ENCODE results near the gene GRB2.

GRB2 gene

GRCh38 chr17:75341784-75342486, 63.5 kb downstream of the GRB2 start:
- no peaks in the 10 kb centered on the region for H3K9me2 ChIP-seq (replicated peaks; ENCODE audit: insufficient read depth, low read length)
- H4K20me1 ChIP-seq (ENCODE audit: low read depth, low read length): no peaks in the 10 kb centered on the region
- H3K27ac ChIP-seq (ENCODE audit: low read depth, low read length): peak overlapping the region; percentile 99
- TF ChIP-seq CTCF (IDR thresholded peaks at IDR 0.05; ENCODE audit: insufficient read depth, low read length, poor library complexity, severe bottlenecking) (no peak), EZH2phosphoT487 (conservative IDR thresholded peaks at IDR 0.05; ENCODE audit: low read length) (no peak)
- peaks cover 85% of the 10 kb centered on the region for H3K79me2 ChIP-seq (ENCODE audit: insufficient read depth, low read length)
- H2AFZ ChIP-seq (ENCODE audit: low read depth, low read length, severe bottlenecking): no peak overlapping the region
- no peaks in the 10 kb centered on the region for H3K36me3 ChIP-seq (ENCODE audit: low read length)
- no peaks in the 10 kb centered on the region for H3K27me3 ChIP-seq (ENCODE audit: low read length)
- H3K4me3 ChIP-seq (ENCODE audit: insufficient read depth, low read length, poor library complexity, severe bottlenecking): no peak overlapping the region
- H3K4me2 ChIP-seq (ENCODE audit: low read depth, low read length, poor library complexity, severe bottlenecking): peak overlapping the region; percentile 13
- H3K9ac ChIP-seq (ENCODE audit: low read length): no peak overlapping the region
- no peaks in the 10 kb centered on the region for H3K9me3 ChIP-seq (ENCODE audit: insufficient read depth, low read length)
- peaks cover 75% of the 10 kb centered on the region for H3F3A ChIP-seq (ENCODE audit: insufficient read depth)

- Histone ChIP-seq H3K4me2 (ENCODE audit: low read depth, low read length, poor library complexity, severe bottlenecking) (no peak overlapping the region), H3F3A (ENCODE audit: insufficient read depth) (peaks cover 75% of the 10 kb centered on the region), H3K9me3 (ENCODE audit: insufficient read depth, low read length) (no peaks in the 10 kb centered on the region), H3K27ac (ENCODE audit: low read depth, low read length) (peak overlapping the region; percentile 31), H3K9me2 (replicated peaks; ENCODE audit: insufficient read depth, low read length) (no peaks in the 10 kb centered on the region), H3K79me2 (ENCODE audit: insufficient read depth, low read length) (peaks cover 91% of the 10 kb centered on the region), H4K20me1 (ENCODE audit: low read depth, low read length) (no peaks in the 10 kb centered on the region), H3K36me3 (ENCODE audit: low read length) (no peaks in the 10 kb centered on the region), H3K27me3 (ENCODE audit: low read length) (no peaks in the 10 kb centered on the region), H3K4me3 (ENCODE audit: insufficient read depth, low read length, poor library complexity, severe bottlenecking) (no peak overlapping the region), H3K9ac (ENCODE audit: low read length) (no peak overlapping the region), H2AFZ (ENCODE audit: low read depth, low read length, severe bottlenecking) (no peak overlapping the region)
- TF ChIP-seq EZH2phosphoT487 (conservative IDR thresholded peaks at IDR 0.05; ENCODE audit: low read length): no peak
- TF ChIP-seq CTCF (IDR thresholded peaks at IDR 0.05; ENCODE audit: insufficient read depth, low read length, poor library complexity, severe bottlenecking): no peak
Observed at GRCh38 chr17:75340631-75341030, 64.8 kb downstream of the GRB2 start.

- peaks cover 71% of the 10 kb centered on the region for H3F3A ChIP-seq (ENCODE audit: insufficient read depth)
- peak overlapping the region; percentile 31 for H3K27ac ChIP-seq (ENCODE audit: low read depth, low read length)
- no peak for TF ChIP-seq CTCF (IDR thresholded peaks at IDR 0.05; ENCODE audit: insufficient read depth, low read length, poor library complexity, severe bottlenecking)
- no peak for TF ChIP-seq EZH2phosphoT487 (conservative IDR thresholded peaks at IDR 0.05; ENCODE audit: low read length)
- no peak overlapping the region for H2AFZ ChIP-seq (ENCODE audit: low read depth, low read length, severe bottlenecking)
- H3K9me3 ChIP-seq (ENCODE audit: insufficient read depth, low read length): no peaks in the 10 kb centered on the region
- no peaks in the 10 kb centered on the region for H3K36me3 ChIP-seq (ENCODE audit: low read length)
- no peak overlapping the region for H3K4me3 ChIP-seq (ENCODE audit: insufficient read depth, low read length, poor library complexity, severe bottlenecking)
- peak overlapping the region; percentile 51 for H3K4me2 ChIP-seq (ENCODE audit: low read depth, low read length, poor library complexity, severe bottlenecking)
- peaks cover 4% of the 10 kb centered on the region; the same call in 1 of the 2 replicates for H4K20me1 ChIP-seq (ENCODE audit: low read depth, low read length)
- H3K79me2 ChIP-seq (ENCODE audit: insufficient read depth, low read length): peaks cover 91% of the 10 kb centered on the region
- no peaks in the 10 kb centered on the region for H3K27me3 ChIP-seq (ENCODE audit: low read length)
- H3K9ac ChIP-seq (ENCODE audit: low read length): no peak overlapping the region
- H3K9me2 ChIP-seq (replicated peaks; ENCODE audit: insufficient read depth, low read length): no peaks in the 10 kb centered on the region
Observed at GRCh38 chr17:75339971-75340370, 65.5 kb downstream of the GRB2 start.

Data from SU-DHL-6 (cell line).